GM18517 (cell line): Measurements from ENCODE around the gene FBN3.

Source experiments
- ATAC-seq: cut with Tn5 transposase; IDR thresholded peaks from one replicate; pipeline ENCODE4 v1.9.1; 2021; ENCODE audit warnings: mild to moderate bottlenecking, moderate library complexity; ENCODE audit not compliant: unreplicated experiment

The FBN3 gene

GRCh38 chr19:8094336-8094735 lies 55.1 kb downstream of the FBN3 start:
- ATAC-seq = no peak

- no peak for ATAC-seq
Measured at GRCh38 chr19:8093740-8094139, 55.7 kb downstream of the FBN3 start.

GRCh38 chr19:8090950-8091349 lies 58.4 kb downstream of the FBN3 start:
- ATAC-seq = no peak

GRCh38 chr19:8089664-8090601 lies 59.5 kb downstream of the FBN3 start:
- no peak for ATAC-seq

- ATAC-seq = no peak
Measured at GRCh38 chr19:8088752-8089663, 60.4 kb downstream of the FBN3 start.

- ATAC-seq = no peak
Measured at GRCh38 chr19:8087876-8088275, 61.5 kb downstream of the FBN3 start.

- no peak for ATAC-seq
Measured at GRCh38 chr19:8086849-8087248, 62.5 kb downstream of the FBN3 start.

- no peak for ATAC-seq
Measured at GRCh38 chr19:8085598-8086408, 63.6 kb downstream of the FBN3 start.

- no peak for ATAC-seq
Measured at GRCh38 chr19:8084152-8084551, 65.2 kb downstream of the FBN3 start.

GRCh38 chr19:8083141-8083540 lies 66.3 kb downstream of the FBN3 start:
- ATAC-seq = no peak

- no peak for ATAC-seq
Measured at GRCh38 chr19:8081569-8082550, 67.5 kb downstream of the FBN3 start.

GRCh38 chr19:8080832-8081231 lies 68.6 kb downstream of the FBN3 start:
- ATAC-seq = no peak

- ATAC-seq = no peak
Measured at GRCh38 chr19:8079988-8080387, 69.4 kb downstream of the FBN3 start.

GRCh38 chr19:8075158-8076074 lies 74.0 kb downstream of the FBN3 start:
- no peak for ATAC-seq

- ATAC-seq = no peak
Measured at GRCh38 chr19:8074501-8074900, 74.9 kb downstream of the FBN3 start.

GRCh38 chr19:8071912-8072311 lies 77.5 kb downstream of the FBN3 start:
- no peak for ATAC-seq

GRCh38 chr19:8069096-8069973 lies 80.1 kb downstream of the FBN3 start:
- no peak for ATAC-seq

- ATAC-seq = no peak
Measured at GRCh38 chr19:8065875-8066261, 83.5 kb downstream of the FBN3 start.
